MM.1S (cell line): ENCODE results near the gene INSR.

ENCODE experiments used
- DNase-seq: peaks from one replicate; pipeline ENCODE4 v3.0.0-alpha.2; 2015
- H2AFZ ChIP-seq: fragments of 300-600 bp; sonication (generic); 2 replicates; pipeline ENCODE4 v1.6.0; 2016; ENCODE audit warnings: antibody characterized with exemption, low read length
- H3F3A ChIP-seq: fragments of 300-600 bp; sonication (generic); 2 replicates; pipeline ENCODE4 v1.6.1; 2016; ENCODE audit warnings: mild to moderate bottlenecking, antibody characterized with exemption, low read length, moderate library complexity, mixed read lengths; ENCODE audit not compliant: insufficient read depth
- H3K27ac ChIP-seq: fragments of 300-600 bp; sonication (generic); 2 replicates; pipeline ENCODE4 v1.5.1; 2016; ENCODE audit warnings: mild to moderate bottlenecking, low read length
- H3K27me3 ChIP-seq: fragments of 300-600 bp; sonication (generic); replicated peaks from 2 replicates; pipeline ENCODE4 v1.6.0; 2016; ENCODE audit warnings: low read length; ENCODE audit not compliant: insufficient read depth
- H3K36me3 ChIP-seq: fragments of 300-600 bp; sonication (generic); replicated peaks from 2 replicates; pipeline ENCODE4 v1.6.1; 2016; ENCODE audit warnings: mild to moderate bottlenecking, low read length, mixed read lengths; ENCODE audit not compliant: insufficient read depth
- H3K4me1 ChIP-seq: fragments of 300-600 bp; sonication (generic); 2 replicates; pipeline ENCODE4 v1.6.1; 2016; ENCODE audit warnings: low read length, mixed read lengths
- H3K4me2 ChIP-seq: fragments of 300-600 bp; sonication (generic); 2 replicates; pipeline ENCODE4 v1.6.0; 2016; ENCODE audit warnings: low read depth, low read length
- H3K4me3 ChIP-seq: fragments of 300-600 bp; sonication (generic); 2 replicates; pipeline ENCODE4 v1.5.1; 2016; ENCODE audit warnings: low read length, mixed read lengths
- H3K79me2 ChIP-seq: fragments of 300-600 bp; sonication (generic); 2 replicates; pipeline ENCODE4 v1.6.1; 2016; ENCODE audit warnings: mixed run types, low read length, mixed read lengths
- H3K9ac ChIP-seq: fragments of 300-600 bp; sonication (generic); 2 replicates; pipeline ENCODE4 v1.6.1; 2016; ENCODE audit warnings: low read length, mixed read lengths
- H3K9me2 ChIP-seq: fragments of 300-600 bp; sonication (generic); replicated peaks from 2 replicates; pipeline ENCODE4 v1.6.1; 2016; ENCODE audit warnings: mild to moderate bottlenecking, low read length, mixed read lengths; ENCODE audit not compliant: insufficient read depth
- H3K9me3 ChIP-seq: fragments of 300-600 bp; sonication (generic); replicated peaks from 2 replicates; pipeline ENCODE4 v1.6.1; 2016; ENCODE audit warnings: mild to moderate bottlenecking, low read length, mixed read lengths; ENCODE audit not compliant: insufficient read depth
- H4K20me1 ChIP-seq: fragments of 300-600 bp; sonication (generic); 2 replicates; pipeline ENCODE4 v1.6.1; 2016; ENCODE audit warnings: mild to moderate bottlenecking, low read length, moderate library complexity, mixed read lengths; ENCODE audit not compliant: insufficient read depth
- EZH2 ChIP-seq: fragments of 300-600 bp; sonication (generic); optimal IDR thresholded peaks from 2 replicates; pipeline ENCODE3; 2017; ENCODE audit warnings: low read depth, mild to moderate bottlenecking, antibody characterized with exemption, low read length, mixed read lengths
- EZH2phosphoT487 ChIP-seq: fragments of 300-600 bp; sonication (generic); IDR thresholded peaks from 2 replicates; pipeline ENCODE4 v1.6.1; 2018; ENCODE audit warnings: antibody characterized with exemption, low read length
- TF ChIP-seq, protein P1 (sequence below): fragments of 300-600 bp; sonication (generic); IDR thresholded peaks from 2 replicates; pipeline ENCODE4 v1.5.1; 2016; ENCODE audit warnings: antibody characterized with exemption, low read length, mixed read lengths

The INSR gene

DNA sequence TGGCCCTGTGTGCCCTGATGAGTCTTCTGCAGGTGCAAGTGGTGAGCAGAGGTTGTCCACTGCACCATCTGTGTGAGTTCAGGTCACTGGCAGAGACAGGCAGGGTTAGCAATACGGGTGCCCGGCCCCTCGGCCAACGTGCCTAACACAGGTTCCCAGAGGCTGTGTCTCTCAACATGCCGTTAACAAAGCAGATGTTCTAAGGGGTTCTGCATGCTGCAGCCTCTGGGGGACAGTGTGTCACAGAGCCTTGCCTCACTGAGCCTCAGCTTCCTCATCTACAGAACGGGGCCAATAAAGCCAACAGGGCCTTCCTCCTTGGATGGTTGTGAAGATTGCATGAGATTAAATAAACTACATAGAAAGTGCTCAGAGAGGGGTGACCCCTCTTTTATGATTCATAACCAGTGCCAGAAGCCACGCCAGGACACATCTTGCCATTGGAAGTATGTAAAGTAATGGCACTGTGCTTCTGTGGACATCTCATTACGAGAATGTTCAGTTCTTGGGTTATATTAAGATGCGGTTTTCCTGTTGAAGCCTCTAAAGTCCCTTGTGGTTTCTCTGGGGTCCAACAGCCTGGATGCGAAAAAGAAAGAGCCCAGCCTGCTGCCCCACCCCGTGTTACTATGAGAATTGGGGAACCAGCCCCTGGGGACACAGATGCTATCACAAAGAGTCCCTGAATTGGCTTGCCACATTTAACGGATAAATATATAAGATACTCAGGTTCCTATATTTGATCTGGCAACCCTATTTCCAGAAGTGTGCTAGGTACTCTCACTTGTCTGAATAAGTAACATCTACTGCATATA is 43.4 kb upstream of the INSR start:
- no peaks in the 10 kb centered on the region for H3K9me2 ChIP-seq
- peak overlapping the region; percentile 96 for H3K27ac ChIP-seq
- no peaks in the 10 kb centered on the region for H4K20me1 ChIP-seq
- no peaks in the 10 kb centered on the region for H3K9me3 ChIP-seq
- peaks cover 31% of the 10 kb centered on the region for H3F3A ChIP-seq
- H2AFZ ChIP-seq, result peak overlapping the region; percentile 67
- peaks cover 51% of the 10 kb centered on the region for H3K4me1 ChIP-seq
- no peaks in the 10 kb centered on the region for H3K27me3 ChIP-seq
- H3K79me2 ChIP-seq, result no peaks in the 10 kb centered on the region
- peak overlapping the region; percentile 55 for H3K9ac ChIP-seq
- H3K36me3 ChIP-seq, result no peaks in the 10 kb centered on the region
- TF ChIP-seq, protein P1, sequence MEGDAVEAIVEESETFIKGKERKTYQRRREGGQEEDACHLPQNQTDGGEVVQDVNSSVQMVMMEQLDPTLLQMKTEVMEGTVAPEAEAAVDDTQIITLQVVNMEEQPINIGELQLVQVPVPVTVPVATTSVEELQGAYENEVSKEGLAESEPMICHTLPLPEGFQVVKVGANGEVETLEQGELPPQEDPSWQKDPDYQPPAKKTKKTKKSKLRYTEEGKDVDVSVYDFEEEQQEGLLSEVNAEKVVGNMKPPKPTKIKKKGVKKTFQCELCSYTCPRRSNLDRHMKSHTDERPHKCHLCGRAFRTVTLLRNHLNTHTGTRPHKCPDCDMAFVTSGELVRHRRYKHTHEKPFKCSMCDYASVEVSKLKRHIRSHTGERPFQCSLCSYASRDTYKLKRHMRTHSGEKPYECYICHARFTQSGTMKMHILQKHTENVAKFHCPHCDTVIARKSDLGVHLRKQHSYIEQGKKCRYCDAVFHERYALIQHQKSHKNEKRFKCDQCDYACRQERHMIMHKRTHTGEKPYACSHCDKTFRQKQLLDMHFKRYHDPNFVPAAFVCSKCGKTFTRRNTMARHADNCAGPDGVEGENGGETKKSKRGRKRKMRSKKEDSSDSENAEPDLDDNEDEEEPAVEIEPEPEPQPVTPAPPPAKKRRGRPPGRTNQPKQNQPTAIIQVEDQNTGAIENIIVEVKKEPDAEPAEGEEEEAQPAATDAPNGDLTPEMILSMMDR, result peak; percentile 42
- TF ChIP-seq EZH2, result no peak
- peak overlapping the region; percentile 45 for H3K4me3 ChIP-seq
- peak; percentile 98 for DNase-seq
- peak overlapping the region; percentile 89 for H3K4me2 ChIP-seq

DNA sequence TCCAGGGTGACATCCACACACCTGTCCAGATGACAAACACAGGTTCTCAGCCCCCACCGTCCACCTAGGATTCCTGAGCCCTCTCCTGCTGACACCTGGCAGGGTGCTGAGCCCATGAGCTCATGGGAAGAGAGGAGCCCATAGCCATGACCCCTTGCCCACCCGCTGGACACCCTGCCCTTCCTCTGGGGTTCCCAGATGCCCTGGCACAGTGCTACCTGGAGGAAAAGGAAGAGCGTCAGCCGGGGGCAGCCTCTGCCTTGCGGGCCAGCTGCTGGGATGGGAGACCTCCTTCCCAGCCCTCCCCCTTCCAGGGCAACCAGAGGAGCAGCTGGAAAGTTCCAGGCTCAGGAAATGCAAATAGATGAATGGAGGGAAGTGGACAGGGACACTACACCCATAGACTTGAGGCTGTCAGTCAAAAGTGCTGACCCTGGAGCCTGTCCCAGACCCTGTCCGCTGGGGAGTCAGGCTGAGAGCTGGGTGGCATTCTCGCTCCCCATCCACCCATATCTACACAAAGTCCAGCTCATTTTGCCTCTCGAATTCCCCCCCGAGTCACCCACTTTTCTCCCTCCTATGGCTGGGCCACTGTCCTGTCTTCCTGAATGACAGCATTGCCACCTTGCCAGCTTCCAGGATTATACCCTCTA is 42.2 kb upstream of the INSR start:
- H3K9me3 ChIP-seq, result no peaks in the 10 kb centered on the region
- H3F3A ChIP-seq, result peaks cover 31% of the 10 kb centered on the region
- H3K79me2 ChIP-seq, result no peaks in the 10 kb centered on the region
- H3K4me1 ChIP-seq, result peaks cover 51% of the 10 kb centered on the region
- H3K4me2 ChIP-seq, result peak overlapping the region; percentile 89
- H3K36me3 ChIP-seq, result no peaks in the 10 kb centered on the region
- H3K27me3 ChIP-seq, result no peaks in the 10 kb centered on the region
- H3K9me2 ChIP-seq, result no peaks in the 10 kb centered on the region
- no peak for DNase-seq
- H3K9ac ChIP-seq, result peak overlapping the region; percentile 55
- TF ChIP-seq EZH2, result no peak
- TF ChIP-seq, protein P1, result no peak
- TF ChIP-seq EZH2phosphoT487, result no peak
- H2AFZ ChIP-seq, result peak overlapping the region; percentile 67
- peak overlapping the region; percentile 45 for H3K4me3 ChIP-seq
- H4K20me1 ChIP-seq, result no peaks in the 10 kb centered on the region
- peak overlapping the region; percentile 96 for H3K27ac ChIP-seq

DNA sequence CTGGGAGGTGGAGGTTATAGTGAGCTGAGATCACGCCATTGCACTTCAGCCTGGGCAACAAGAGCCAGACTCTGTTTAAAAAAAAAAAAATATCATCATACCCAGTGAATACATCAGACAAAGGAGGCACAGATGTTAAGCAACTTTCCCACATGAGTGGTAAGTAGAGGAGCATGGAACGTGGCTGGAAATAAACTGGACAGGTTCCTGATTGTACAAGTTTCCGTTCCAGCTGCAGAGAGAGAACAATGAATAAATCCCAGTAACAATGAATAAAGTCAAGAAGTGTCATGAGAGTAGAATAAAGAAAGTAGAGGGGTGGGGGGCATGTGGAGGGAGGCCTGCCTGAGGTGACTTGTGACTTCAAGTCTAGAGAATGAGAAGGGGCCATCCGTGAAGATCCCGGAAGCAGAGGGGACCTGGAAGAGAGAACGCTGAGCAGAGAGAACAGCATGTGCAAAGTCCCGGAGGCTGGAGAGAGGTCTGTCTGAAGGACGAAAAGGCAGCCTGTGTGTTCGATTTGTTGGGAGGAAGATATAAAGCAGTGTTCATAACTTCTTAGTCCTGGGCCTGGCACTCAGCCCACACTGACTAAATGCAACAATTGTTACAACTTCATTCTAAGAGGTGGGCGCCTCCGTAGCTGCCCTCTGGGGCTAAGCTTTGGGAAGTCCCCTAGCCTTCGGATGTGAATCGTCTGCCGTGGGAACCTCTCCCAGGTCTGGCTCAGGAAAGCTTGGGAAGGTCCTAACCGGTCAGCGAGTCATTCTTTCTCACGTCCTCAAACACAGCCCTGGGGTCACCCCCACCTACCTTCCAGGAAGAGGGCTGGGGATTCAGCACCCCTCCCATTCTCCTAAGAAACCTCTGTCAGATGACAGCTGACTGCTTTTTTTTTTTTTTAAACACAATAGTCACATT is 39.2 kb upstream of the INSR start:
- no peak overlapping the region for H3K4me3 ChIP-seq
- peaks cover 35% of the 10 kb centered on the region for H3K4me1 ChIP-seq
- DNase-seq, result no peak
- H2AFZ ChIP-seq, result no peak overlapping the region
- no peaks in the 10 kb centered on the region for H4K20me1 ChIP-seq
- no peak overlapping the region for H3K9ac ChIP-seq
- H3F3A ChIP-seq, result peaks cover 25% of the 10 kb centered on the region
- H3K9me3 ChIP-seq, result no peaks in the 10 kb centered on the region
- TF ChIP-seq, protein P1, result no peak
- TF ChIP-seq EZH2 (no peak), EZH2phosphoT487 (no peak)
- no peaks in the 10 kb centered on the region for H3K79me2 ChIP-seq
- H3K27me3 ChIP-seq, result no peaks in the 10 kb centered on the region
- H3K36me3 ChIP-seq, result no peaks in the 10 kb centered on the region
- H3K27ac ChIP-seq, result no peak overlapping the region
- H3K9me2 ChIP-seq, result no peaks in the 10 kb centered on the region
- H3K4me2 ChIP-seq, result no peak overlapping the region
